ENCODE data around the gene ZCWPW1.
A peak's percentile ranks its signal among the peaks of the same experiment; 100 is the strongest.
"Not testable (repeated sequence)": the region's sequence is repeated elsewhere in the genome, so short reads cannot be mapped to it uniquely, and the experiment has no call there.

The ZCWPW1 gene

GRCh38 chr7:100358027-100358856 lies 70.3 kb downstream of the ZCWPW1 start, which contains the start of gene PILRB:
Gene PILRB (plus strand): TSS chr7:100358117. CDS start chr7:100358303, 186 bp downstream.
- H3K4me3 ChIP-seq (ENCODE audit: low read depth, low read length), result no peak within 1 kb of the TSS
- TF ChIP-seq CTCF (IDR thresholded peaks at IDR 0.05; ENCODE audit: borderline replicate concordance, insufficient read depth, low read depth, low read length), result peak; percentile 44; the same call in 1 of the 2 replicates

DNA sequence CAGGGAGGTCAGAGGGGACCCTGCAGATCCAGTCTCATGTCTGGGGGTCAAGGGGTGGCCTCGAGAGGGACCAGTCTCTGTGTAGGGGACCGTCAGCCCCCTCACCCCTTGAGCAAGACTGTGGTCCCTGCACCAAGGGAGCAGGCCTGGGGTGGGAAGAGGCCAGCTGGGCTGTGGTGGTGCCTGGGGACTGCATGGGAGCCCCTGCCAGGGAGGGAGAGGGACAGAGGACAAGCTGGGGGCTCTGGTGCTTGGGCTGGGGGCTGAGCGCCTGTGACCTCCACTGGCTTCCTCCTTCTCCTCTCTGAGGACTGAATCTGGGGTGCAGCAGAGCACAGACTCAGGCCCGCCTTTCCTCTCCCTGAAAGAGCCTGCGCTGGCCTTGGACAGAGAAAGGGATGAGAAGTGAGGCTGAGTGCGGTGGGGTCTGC lies 71.4 kb downstream of the ZCWPW1 start:
- TF ChIP-seq CTCF (IDR thresholded peaks at IDR 0.05; ENCODE audit: borderline replicate concordance, insufficient read depth, low read depth, low read length), result no peak
- no peak overlapping the region for H3K4me3 ChIP-seq (ENCODE audit: low read depth, low read length)

- no peak for TF ChIP-seq CTCF (IDR thresholded peaks at IDR 0.05; ENCODE audit: borderline replicate concordance, insufficient read depth, low read depth, low read length)
- H3K4me3 ChIP-seq (ENCODE audit: low read depth, low read length), result no peak overlapping the region
These were observed 72.0 kb downstream of the ZCWPW1 start for GRCh38 chr7:100356416-100357068.

DNA sequence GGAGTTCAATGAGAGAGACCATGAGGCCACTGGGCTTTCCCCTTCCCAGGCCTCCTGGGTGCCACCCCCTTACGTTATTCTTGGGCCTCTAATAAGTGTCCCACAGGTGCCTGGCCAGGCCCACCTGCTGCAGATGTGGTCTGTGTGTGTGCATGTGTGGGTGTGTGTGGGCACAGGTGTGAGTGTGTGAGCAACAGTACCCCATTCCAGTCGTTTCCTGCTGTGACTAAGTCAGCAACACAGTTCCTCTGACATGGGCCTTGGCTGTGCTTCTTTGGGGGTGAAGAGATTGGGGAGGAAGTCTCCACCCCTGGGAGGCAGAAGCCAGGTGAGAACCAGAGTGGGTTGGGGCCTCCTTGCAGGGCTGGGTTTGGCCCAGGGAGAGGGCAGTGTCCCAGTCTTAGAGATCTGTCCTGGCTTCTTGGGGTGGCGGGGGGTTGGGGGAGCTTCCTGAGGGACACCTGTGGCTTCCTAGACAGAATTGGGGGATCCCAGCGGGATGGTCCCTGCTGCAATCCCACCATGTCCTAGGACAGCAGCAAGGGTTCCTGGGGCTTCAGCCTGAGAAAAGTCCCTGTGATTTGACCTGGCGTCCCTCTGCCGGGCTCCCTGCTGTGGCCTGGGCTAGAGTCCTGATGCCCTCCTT lies 74.7 kb downstream of the ZCWPW1 start:
- TF ChIP-seq CTCF (IDR thresholded peaks at IDR 0.05; ENCODE audit: borderline replicate concordance, insufficient read depth, low read depth, low read length), result no peak
- no peak overlapping the region for H3K4me3 ChIP-seq (ENCODE audit: low read depth, low read length)

DNA sequence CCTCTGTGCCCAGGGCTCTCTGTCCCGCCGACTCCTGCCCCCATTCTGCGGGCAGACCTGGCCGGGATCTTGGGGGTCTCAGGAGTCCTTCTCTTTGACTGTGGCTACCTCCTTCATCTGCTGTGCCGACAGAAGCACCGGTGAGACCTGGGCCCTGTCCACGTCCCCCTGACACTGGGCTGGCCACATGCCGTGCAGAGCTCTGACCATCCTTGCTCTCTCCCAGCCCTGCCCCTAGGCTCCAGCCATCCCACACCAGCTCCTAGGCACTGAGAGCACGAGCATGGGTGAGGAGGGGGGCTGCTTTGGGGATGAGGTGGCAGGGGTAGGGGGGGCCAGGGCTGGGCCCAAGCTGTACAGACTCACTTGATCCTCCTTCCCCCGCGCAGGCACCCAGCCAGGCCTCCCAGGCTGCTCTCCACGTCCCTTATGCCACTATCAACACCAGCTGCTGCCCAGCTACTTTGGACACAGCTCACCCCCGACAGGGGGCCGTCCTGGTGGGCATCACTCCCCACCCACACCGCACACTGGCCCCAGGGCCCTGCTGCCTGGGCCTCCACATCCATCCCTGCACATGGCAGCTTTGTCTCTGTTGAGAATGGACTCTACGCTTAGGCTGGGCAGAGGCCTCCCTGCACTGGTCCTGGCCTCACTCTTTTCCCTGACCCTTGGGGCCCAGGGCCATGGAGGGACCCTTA lies 75.4 kb downstream of the ZCWPW1 start:
- TF ChIP-seq CTCF (IDR thresholded peaks at IDR 0.05; ENCODE audit: borderline replicate concordance, insufficient read depth, low read depth, low read length), result no peak

GRCh38 chr7:100352230-100352781 lies 76.2 kb downstream of the ZCWPW1 start:
- H3K4me3 ChIP-seq (ENCODE audit: low read depth, low read length), result not testable (repeated sequence)

More for the DNA sequence above, 75.4 kb downstream of the ZCWPW1 start:
- no peak overlapping the region for H3K4me3 ChIP-seq (ENCODE audit: low read depth, low read length)

DNA sequence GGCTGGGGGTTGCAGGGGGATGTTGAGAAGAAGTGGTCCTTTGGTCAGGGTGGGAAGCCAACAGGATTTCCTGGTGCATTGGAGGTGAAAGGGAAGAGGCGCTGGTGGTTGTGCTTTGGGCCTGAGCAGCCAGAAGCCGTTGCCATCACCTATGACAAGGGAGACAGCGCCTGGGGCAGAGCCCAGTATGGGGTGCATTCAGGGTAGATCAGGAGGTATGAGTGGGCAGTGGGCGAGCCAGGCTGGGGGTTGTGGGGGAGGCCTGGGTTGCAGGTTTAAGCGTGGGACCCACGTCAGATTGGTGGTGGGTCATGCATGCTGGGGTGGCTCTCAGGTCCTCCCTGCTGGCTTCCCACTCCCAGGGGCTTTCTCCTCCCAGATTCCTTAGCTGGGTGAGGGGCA lies 76.8 kb downstream of the ZCWPW1 start:
- H3K4me3 ChIP-seq (ENCODE audit: low read depth, low read length), result no peak overlapping the region
- no peak for TF ChIP-seq CTCF (IDR thresholded peaks at IDR 0.05; ENCODE audit: borderline replicate concordance, insufficient read depth, low read depth, low read length)

Measured in GM12875 (cell line).